HepG2 (cell line): ENCODE measurements around the gene STAP2. TPM values are rescaled to one million over a fixed set of nuclear protein-coding genes. Genes with fewer than 3 reads are reported as not detected.
"Not testable (repeated sequence)": the region's sequence is repeated elsewhere in the genome, so short reads cannot be mapped to it uniquely, and the experiment has no call there.

Experiments used
- ATAC-seq: fragments of 200-7000 bp; cut with Tn5 transposase; 3 replicates; pipeline ENCODE4 v1.9.1; 2020; ENCODE audit warnings: mild to moderate bottlenecking, moderate library complexity
- BruUV-seq: library from RNA; stranded (reverse); fragments of 400-500 nt; replicated peaks from 2 replicates; lab custom pipeline; 2021; lab: Mats Ljungman, UMichigan
- CTCF ChIA-PET: fragments of 300-600 bp; formaldehyde crosslinking; extraction: SDS; loops from one replicate; lab custom pipeline; 2021; ENCODE audit warnings: low total read pairs, inconsistent platforms, low intra/inter-chr PET ratio; lab: Yijun Ruan, JAX
- POLR2A ChIA-PET: fragments of 350-600 bp; sonication (Branson Sonifier 250); formaldehyde crosslinking; loops from one replicate; lab custom pipeline; 2020; ENCODE audit warnings: antibody characterized with exemption, inconsistent platforms; lab: Yijun Ruan, JAX
- DNase-seq: peaks from one replicate; pipeline ENCODE4 v3.0.0-alpha.2; 2015; ENCODE audit warnings: low spot score
- FAIRE-seq: peaks from 3 replicates; lab custom pipeline; 2011; peaks lifted over from hg19 to GRCh38; lab: Jason Lieb, UNC
- H2AFZ ChIP-seq: one replicate; pipeline ENCODE4 v1.6.1; 2011; ENCODE audit warnings: low read length, inconsistent platforms
- H3K27ac ChIP-seq: fragments of 300-600 bp; 3 replicates; pipeline ENCODE4 v1.8.0; 2011; ENCODE audit warnings: mixed run types, mild to moderate bottlenecking, mixed read lengths, low read length, inconsistent platforms; ENCODE audit not compliant: insufficient read depth; ENCODE audit errors: extremely low read length
- H3K27me3 ChIP-seq, 2 experiments: fragments of 200-600 bp in 1 of 2; 2 replicates in 1 of 2; 3 replicates in 1 of 2; pipeline versions ENCODE4 v1.6.0 to v1.8.0; 2011; ENCODE audit warnings: low read length in 2 of 2, mild to moderate bottlenecking in 2 of 2, moderate library complexity in 2 of 2, inconsistent platforms in 1 of 2; ENCODE audit not compliant: insufficient read depth in 2 of 2, control insufficient read depth in 1 of 2
- H3K36me3 ChIP-seq, 2 experiments: fragments of 200-600 bp in 1 of 2; replicated peaks in 1 of 2; 2 replicates in 1 of 2; 3 replicates in 1 of 2; pipeline versions ENCODE4 v1.5.1 to v1.8.0; 2011; ENCODE audit warnings: low read length in 2 of 2, inconsistent platforms in 1 of 2; ENCODE audit not compliant: insufficient read depth in 2 of 2, control insufficient read depth in 1 of 2
- H3K4me1 ChIP-seq: 2 replicates; pipeline ENCODE4 v1.5.1; 2012; ENCODE audit warnings: low read length, inconsistent platforms; ENCODE audit not compliant: insufficient read depth
- H3K4me2 ChIP-seq: 2 replicates; pipeline ENCODE4 v1.6.0; 2011; ENCODE audit warnings: low read depth, low read length, inconsistent platforms
- H3K4me3 ChIP-seq, 3 experiments: fragments of 200-600 bp in 1 of 3; sonication (generic), shearing (Covaris generic) in 1 of 3; replicated peaks in 1 of 3; 2 replicates each; pipeline ENCODE4 v1.5.1; 2011 to 2016; ENCODE audit warnings: low read length in 3 of 3, inconsistent platforms in 2 of 3, low read depth in 2 of 3, mild to moderate bottlenecking in 2 of 3, control low read depth in 1 of 3, mixed read lengths in 1 of 3; ENCODE audit not compliant: insufficient read depth in 1 of 3
- H3K79me2 ChIP-seq: one replicate; pipeline ENCODE4 v1.6.1; 2011; ENCODE audit warnings: low read length, inconsistent platforms; ENCODE audit not compliant: insufficient read depth
- H3K9ac ChIP-seq: 2 replicates; pipeline ENCODE4 v1.6.0; 2011; ENCODE audit warnings: mild to moderate bottlenecking, low read depth, low read length, inconsistent platforms; ENCODE audit not compliant: insufficient read depth
- H3K9me3 ChIP-seq: 2 replicates; pipeline ENCODE4 v1.5.1; 2012; ENCODE audit warnings: mild to moderate bottlenecking, low read length
- H4K20me1 ChIP-seq: 2 replicates; pipeline ENCODE4 v1.6.0; 2011; ENCODE audit warnings: inconsistent platforms, mild to moderate bottlenecking, low read length, moderate library complexity; ENCODE audit not compliant: insufficient read depth
- FOSL2 ChIP-seq: sonication (generic); formaldehyde crosslinking; IDR thresholded peaks from 2 replicates; pipeline ENCODE4 v1.4.0; 2020; ENCODE audit warnings: missing genetic modification reagents
- SCMH1 ChIP-seq: sonication (generic); formaldehyde crosslinking; IDR thresholded peaks from 2 replicates; pipeline ENCODE4 v1.9.0; 2021; ENCODE audit warnings: missing genetic modification reagents, mild to moderate bottlenecking, borderline replicate concordance
- SETDB1 ChIP-seq: sonication (generic); formaldehyde crosslinking; IDR thresholded peaks from 2 replicates; pipeline ENCODE4 v1.5.1; 2020; ENCODE audit warnings: missing genetic modification reagents, mild to moderate bottlenecking, borderline replicate concordance
- WGBS: methylation state at CpG from one replicate; pipeline ENCODE4 v1.1.6; 2017; ENCODE audit warnings: low lambda C conversion rate; 5-methylcytosine and 5-hydroxymethylcytosine counted together
- in situ Hi-C: cut with HindIII; loops from 2 replicates; pipeline ENCODE4 v1.10.0; 2017; ENCODE audit warnings: low pct_unique_long_range_greater_than_20kb; ENCODE audit not compliant: extremely low pct_ligation_motif_present
- intact Hi-C: fragments of 100-400 bp; cut with micrococcal nuclease; formaldehyde crosslinking; loops from one replicate; pipeline ENCODE4 v1.10.0; 2022; ENCODE audit not compliant: unreplicated experiment
- polyA plus RNA-seq, 8 experiments: library from polyadenylated mRNA; depleted of rRNA in 3 of 8; stranded (reverse) in 7 of 8; unstranded in 1 of 8; fragments of >200 nt; fragmentation: Illumina TruSeq in 4 of 8; extraction: Trizol in 4 of 8; gene quantifications; 2 replicates each; pipeline versions ENCODE4 v1.2.1 to v1.2.3, GENCODE V29; 2011 to 2016; ENCODE audit warnings: low read depth in 4 of 8, missing spikeins in 1 of 8, mixed read lengths in 1 of 8; ENCODE audit not compliant: insufficient read depth in 1 of 8
- total RNA-seq, 5 experiments: library from RNA; depleted of rRNA; stranded (reverse); fragments of >200 nt; fragmentation: Illumina TruSeq; extraction: Trizol; gene quantifications; 2 replicates each; pipeline ENCODE4 v1.2.3, GENCODE V29; 2016; ENCODE audit warnings: low read depth in 1 of 5

STAP2 gene
- total and polyA plus RNA-seq, 2 of the 13 experiments (the other 11 are each of a cell fraction or from before 2014, with no cell fraction given): 39.0 to 43.7 TPM

- no peak for TF ChIP-seq SCMH1 (CRISPR knock-in tag)
Observed at GRCh38 chr19:4291184-4291732, 47.4 kb downstream of the STAP2 start (continued).

DNA sequence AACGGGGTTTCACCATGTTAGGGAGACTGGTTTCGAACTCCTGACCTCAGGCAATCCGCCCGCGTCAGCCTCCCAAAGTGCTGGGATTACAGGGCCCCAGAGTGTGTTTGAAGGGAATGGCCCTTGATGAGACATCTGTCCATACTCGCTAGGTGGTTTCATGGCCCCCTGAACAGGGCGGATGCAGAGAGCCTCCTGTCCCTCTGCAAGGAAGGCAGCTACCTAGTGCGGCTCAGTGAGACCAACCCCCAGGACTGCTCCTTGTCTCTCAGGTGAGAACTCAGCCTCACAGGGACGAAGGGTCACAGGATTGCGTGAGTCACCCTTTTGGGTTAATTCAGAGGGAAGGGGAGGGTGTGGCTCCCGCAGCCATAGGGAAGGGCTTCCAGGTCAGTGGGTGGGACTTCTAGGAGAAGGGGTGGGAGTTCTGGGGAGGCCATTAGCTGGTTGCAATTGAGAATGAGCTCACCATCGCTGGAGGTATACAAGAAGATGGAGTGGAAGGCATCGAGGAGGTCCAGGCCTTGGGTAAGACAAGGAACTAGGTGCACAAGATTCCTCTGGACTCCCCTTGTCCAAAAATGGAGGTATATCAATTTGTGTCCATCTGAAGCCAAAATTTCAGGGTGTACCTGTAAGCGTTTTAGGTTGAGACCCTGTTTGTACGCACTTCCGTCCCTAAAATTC, 50.4 kb downstream of the STAP2 start:
- Histone ChIP-seq H3K27me3 (peaks cover 0 to 3% of the 10 kb centered on the region in 2 experiments; a peak in 1 of 5 replicates), H3K9ac (no peak overlapping the region), H4K20me1 (no peaks in the 10 kb centered on the region), H2AFZ (no peak overlapping the region), H3K4me2 (no peak overlapping the region), H3K9me3 (no peaks in the 10 kb centered on the region), H3K79me2 (no peaks in the 10 kb centered on the region), H3K27ac (no peak overlapping the region), H3K4me1 (peaks cover 24% of the 10 kb centered on the region), H3K36me3 (no peaks in the 10 kb centered on the region), H3K4me3 (no peak overlapping the region)
- DNase-seq (no peak), ATAC-seq (no peak), FAIRE-seq (no peak)
- intact Hi-C loops (no loop called here), in situ Hi-C loops (no loop called here)
- WGBS: 54% methylated on average over 16 of the region's 16 CpGs
- ChIA-PET POLR2A (no interaction called here), CTCF (no interaction called here)
- no TSS peak for BruUV-seq
- TF ChIP-seq SETDB1 (CRISPR knock-in tag): no peak
- peak; percentile 34; the same call in 1 of the 2 replicates for TF ChIP-seq FOSL2 (CRISPR knock-in tag)

DNA sequence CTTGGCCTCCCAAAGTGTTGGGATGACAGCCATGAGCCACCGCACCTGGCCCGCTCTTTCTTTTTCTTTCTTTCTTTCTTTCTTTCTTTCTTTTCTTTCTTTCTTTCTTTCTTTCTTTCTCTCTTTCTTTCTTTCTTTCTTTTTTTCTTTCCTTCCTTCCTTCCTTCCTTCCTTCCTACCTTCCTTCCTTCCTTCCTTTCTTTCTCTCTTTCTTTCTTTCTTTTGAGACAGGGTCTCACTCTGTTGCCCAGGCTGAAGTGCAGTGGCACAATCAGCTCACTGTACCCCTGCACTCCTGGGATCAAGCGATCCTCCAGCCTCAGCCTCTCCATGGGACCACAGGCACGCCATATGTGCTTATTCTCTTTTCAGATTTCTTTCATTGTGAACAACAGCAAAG, 52.5 kb downstream of the STAP2 start:
- H3K27ac ChIP-seq, POLR2A ChIA-PET, in situ Hi-C loops, H3K9ac ChIP-seq, FAIRE-seq, H3K4me2 ChIP-seq, BruUV-seq, CTCF ChIA-PET, H3K79me2 ChIP-seq, H3K4me3 ChIP-seq, H2AFZ ChIP-seq, intact Hi-C loops, DNase-seq, ATAC-seq, H4K20me1 ChIP-seq, H3K36me3 ChIP-seq, H3K9me3 ChIP-seq: not testable (repeated sequence)
- peaks cover 0 to 14% of the 10 kb centered on the region in 2 experiments; a peak in 4 of 5 replicates for H3K27me3 ChIP-seq
- whole genome bisulfite sequencing: 87% methylated on average over 4 of the region's 4 CpGs
- peaks cover 24% of the 10 kb centered on the region for H3K4me1 ChIP-seq
